ENCODE measurements around the gene PALD1.

The PALD1 gene

GRCh38 chr10:70509757-70510147 is 31.2 kb downstream of the PALD1 start:
- peak overlapping the region; percentile 77 to 98 (median 94) for H3K4me2 ChIP-seq
- H3K4me1 ChIP-seq = peaks cover 61 to 100% (median 99%) of the 10 kb centered on the region in 10 experiments
- peak overlapping the region in 9 of 11 experiments; percentile 64 to 90 (median 81); a peak in 19 of 22 replicates for H3K27ac ChIP-seq
- no peaks in the 10 kb centered on the region for H3K27me3 ChIP-seq
- peak overlapping the region in 9 of 11 experiments; percentile 52 to 78 (median 69); a peak in 18 of 22 replicates for H3K9ac ChIP-seq
- no peaks in the 10 kb centered on the region for H3K9me3 ChIP-seq (replicated peaks in 1 of 11)
- peak overlapping the region in 3 of 10 experiments; percentile 14 to 46 (median 21); a peak in 1 of 20 replicates for H3K4me3 ChIP-seq
- H4K20me1 ChIP-seq = peaks cover 0 to 44% (median 25%) of the 10 kb centered on the region in 11 experiments; a peak in 13 of 22 replicates
- H3K36me3 ChIP-seq = 0 out of 22 replicates have a peak, but pooled peaks cover 0 to 5% (median 0%) of the 10 kb centered on the region in 11 experiments
- no peak for TF ChIP-seq Cebpa-rat (IDR thresholded peaks at IDR 0.05)

- peak overlapping the region in 6 of 11 experiments; percentile 77 to 90 (median 84); a peak in 14 of 22 replicates for H3K27ac ChIP-seq
- no peaks in the 10 kb centered on the region for H3K27me3 ChIP-seq
- no peak for TF ChIP-seq Cebpa-rat (IDR thresholded peaks at IDR 0.05)
- H3K9me3 ChIP-seq (replicated peaks in 1 of 11) = no peaks in the 10 kb centered on the region
- H4K20me1 ChIP-seq = peaks cover 0 to 51% (median 32%) of the 10 kb centered on the region in 11 experiments; a peak in 14 of 22 replicates
- peaks cover 0 to 5% (median 0%) of the 10 kb centered on the region in 11 experiments; a peak in 1 of 22 replicates for H3K36me3 ChIP-seq
- no peak overlapping the region for H3K4me3 ChIP-seq
- H3K4me1 ChIP-seq = peaks cover 61 to 100% (median 99%) of the 10 kb centered on the region in 10 experiments
- peak overlapping the region; percentile 77 to 98 (median 94) for H3K4me2 ChIP-seq
- peak overlapping the region in 6 of 11 experiments; percentile 64 to 78 (median 74); a peak in 8 of 22 replicates for H3K9ac ChIP-seq
Observed at GRCh38 chr10:70510453-70510852, 31.9 kb downstream of the PALD1 start.

GRCh38 chr10:70510904-70511303 is 32.3 kb downstream of the PALD1 start:
- no peaks in the 10 kb centered on the region for H3K27me3 ChIP-seq

GRCh38 chr10:70512149-70512639 is 33.6 kb downstream of the PALD1 start:
- peak overlapping the region in 4 of 11 experiments; percentile 25 to 50 (median 27); a peak in 8 of 22 replicates for H3K9ac ChIP-seq
- no peak overlapping the region for H3K4me3 ChIP-seq
- H3K36me3 ChIP-seq = peaks cover 0 to 3% (median 0%) of the 10 kb centered on the region in 11 experiments; a peak in 2 of 22 replicates
- TF ChIP-seq Cebpa-rat (IDR thresholded peaks at IDR 0.05) = no peak
- peaks cover 51 to 91% (median 85%) of the 10 kb centered on the region in 10 experiments for H3K4me1 ChIP-seq
- H4K20me1 ChIP-seq = peaks cover 0 to 60% (median 40%) of the 10 kb centered on the region in 11 experiments; a peak in 14 of 22 replicates
- H3K9me3 ChIP-seq (replicated peaks in 1 of 11) = no peaks in the 10 kb centered on the region
- H3K27me3 ChIP-seq = no peaks in the 10 kb centered on the region
- H3K4me2 ChIP-seq = peak overlapping the region in 10 of 11 experiments; percentile 36 to 98 (median 93); a peak in 18 of 22 replicates
- H3K27ac ChIP-seq = peak overlapping the region in 5 of 11 experiments; percentile 11 to 60 (median 49); a peak in 7 of 22 replicates

More at GRCh38 chr10:70510904-70511303, 32.3 kb downstream of the PALD1 start:
- Histone ChIP-seq H3K27ac (peak overlapping the region in 5 of 11 experiments; percentile 77 to 90 (median 83); a peak in 7 of 22 replicates), H4K20me1 (peaks cover 0 to 52% (median 36%) of the 10 kb centered on the region in 11 experiments; a peak in 14 of 22 replicates), H3K4me1 (peaks cover 57 to 100% (median 97%) of the 10 kb centered on the region in 10 experiments), H3K4me3 (no peak overlapping the region), H3K9me3 (replicated peaks in 1 of 11) (no peaks in the 10 kb centered on the region), H3K4me2 (peak overlapping the region; percentile 77 to 98 (median 94)), H3K9ac (no peak overlapping the region; a peak in 2 of 22 replicates), H3K36me3 (peaks cover 0 to 5% (median 0%) of the 10 kb centered on the region in 11 experiments; a peak in 1 of 22 replicates)
- TF ChIP-seq Cebpa-rat (IDR thresholded peaks at IDR 0.05) = no peak

- H3K9ac ChIP-seq = peak overlapping the region in 3 of 11 experiments; percentile 7 to 42 (median 27); a peak in 3 of 22 replicates
- H3K4me2 ChIP-seq = peak overlapping the region; percentile 57 to 98 (median 79)
- no peak for TF ChIP-seq Cebpa-rat (IDR thresholded peaks at IDR 0.05)
- no peaks in the 10 kb centered on the region for H3K27me3 ChIP-seq
- H3K4me1 ChIP-seq = peaks cover 38 to 74% (median 68%) of the 10 kb centered on the region in 10 experiments
- peaks cover 0 to 68% (median 40%) of the 10 kb centered on the region in 11 experiments; a peak in 14 of 22 replicates for H4K20me1 ChIP-seq
- H3K4me3 ChIP-seq = no peak overlapping the region; a peak in 1 of 20 replicates
- no peak overlapping the region for H3K27ac ChIP-seq
- H3K9me3 ChIP-seq (replicated peaks in 1 of 11) = no peaks in the 10 kb centered on the region
- H3K36me3 ChIP-seq = peaks cover 0 to 3% (median 0%) of the 10 kb centered on the region in 11 experiments; a peak in 3 of 22 replicates
Observed at GRCh38 chr10:70513848-70514309, 35.3 kb downstream of the PALD1 start.

GRCh38 chr10:70514591-70514990 is 36.0 kb downstream of the PALD1 start:
- Histone ChIP-seq H4K20me1 (peaks cover 0 to 69% (median 34%) of the 10 kb centered on the region in 11 experiments; a peak in 14 of 22 replicates), H3K27me3 (no peaks in the 10 kb centered on the region), H3K4me1 (peaks cover 31 to 67% (median 61%) of the 10 kb centered on the region in 10 experiments), H3K9me3 (replicated peaks in 1 of 11) (no peaks in the 10 kb centered on the region), H3K36me3 (peaks cover 0 to 3% (median 0%) of the 10 kb centered on the region in 11 experiments; a peak in 3 of 22 replicates), H3K4me3 (no peak overlapping the region), H3K9ac (peak overlapping the region in 2 of 11 experiments; percentile 4 to 27; a peak in 1 of 22 replicates), H3K27ac (no peak overlapping the region), H3K4me2 (peak overlapping the region in 10 of 11 experiments; percentile 57 to 98 (median 82); a peak in 18 of 22 replicates)
- TF ChIP-seq Cebpa-rat (IDR thresholded peaks at IDR 0.05) = no peak

GRCh38 chr10:70515035-70515667 is 36.6 kb downstream of the PALD1 start:
- H3K4me1 ChIP-seq = peaks cover 26 to 61% (median 55%) of the 10 kb centered on the region in 10 experiments
- H3K4me2 ChIP-seq = peak overlapping the region in 7 of 11 experiments; percentile 61 to 98 (median 95); a peak in 11 of 22 replicates
- H4K20me1 ChIP-seq = peaks cover 0 to 65% (median 34%) of the 10 kb centered on the region in 11 experiments; a peak in 14 of 22 replicates
- H3K9ac ChIP-seq = no peak overlapping the region
- H3K9me3 ChIP-seq (replicated peaks in 1 of 11) = no peaks in the 10 kb centered on the region
- TF ChIP-seq Cebpa-rat (IDR thresholded peaks at IDR 0.05) = no peak
- no peaks in the 10 kb centered on the region for H3K27me3 ChIP-seq
- H3K36me3 ChIP-seq = peaks cover 0 to 3% (median 0%) of the 10 kb centered on the region in 11 experiments; a peak in 3 of 22 replicates
- H3K27ac ChIP-seq = no peak overlapping the region
- no peak overlapping the region for H3K4me3 ChIP-seq

GRCh38 chr10:70518695-70519094 is 40.1 kb downstream of the PALD1 start:
- H3K4me2 ChIP-seq = no peak overlapping the region
- no peaks in the 10 kb centered on the region for H3K9me3 ChIP-seq (replicated peaks in 1 of 11)
- H3K27me3 ChIP-seq = no peaks in the 10 kb centered on the region
- H3K27ac ChIP-seq = no peak overlapping the region
- H4K20me1 ChIP-seq = peaks cover 0 to 58% (median 37%) of the 10 kb centered on the region in 11 experiments; a peak in 14 of 22 replicates
- H3K9ac ChIP-seq = no peak overlapping the region
- H3K4me3 ChIP-seq = no peak overlapping the region
- H3K4me1 ChIP-seq = peaks cover 25 to 55% (median 44%) of the 10 kb centered on the region in 10 experiments
- TF ChIP-seq Cebpa-rat (IDR thresholded peaks at IDR 0.05) = no peak
- peaks cover 0 to 11% (median 0%) of the 10 kb centered on the region in 11 experiments; a peak in 3 of 22 replicates for H3K36me3 ChIP-seq
